CD14-positive monocyte (primary cell): ENCODE results near the gene PKHD1. TPM values are rescaled to one million over a fixed set of nuclear protein-coding genes. Genes with fewer than 3 reads are reported as not detected.

Experiments used
- DNase-seq, 3 donors: peaks; one replicate each; pipeline ENCODE4 v3.0.0-alpha.2; 2011 to 2022
- H2AFZ ChIP-seq: 2 replicates; pipeline ENCODE4 v1.6.0; 2012; ENCODE audit warnings: mild to moderate bottlenecking, low read depth, low read length, inconsistent platforms; ENCODE audit not compliant: insufficient read depth, poor library complexity, severe bottlenecking
- H3K27ac ChIP-seq, 2 donors: 1 replicate in 1 of 2; 2 replicates in 1 of 2; pipeline ENCODE4 v1.5.1; 2012 to 2013; ENCODE audit warnings: low read length in 2 of 2, control low read depth in 1 of 2, inconsistent platforms in 1 of 2, low read depth in 1 of 2, mild to moderate bottlenecking in 1 of 2
- H3K27me3 ChIP-seq, 2 donors: one replicate each; pipeline versions ENCODE4 v1.6.0 to v1.6.1; 2011 to 2013; ENCODE audit warnings: low read length in 2 of 2; ENCODE audit not compliant: control insufficient read depth in 2 of 2, insufficient read depth in 2 of 2
- H3K36me3 ChIP-seq, 2 donors: replicated peaks in 1 of 2; 1 replicate in 1 of 2; 2 replicates in 1 of 2; pipeline versions ENCODE4 v1.5.1 to v1.6.1; 2012 to 2013; ENCODE audit warnings: low read length in 2 of 2, control low read depth in 1 of 2, inconsistent platforms in 1 of 2, mild to moderate bottlenecking in 1 of 2; ENCODE audit not compliant: insufficient read depth in 2 of 2, control insufficient read depth in 1 of 2
- H3K4me1 ChIP-seq, 2 donors: 1 replicate in 1 of 2; 2 replicates in 1 of 2; pipeline versions ENCODE4 v1.5.1 to v1.6.1; 2012 to 2013; ENCODE audit warnings: low read length in 2 of 2, control low read depth in 1 of 2, inconsistent platforms in 1 of 2, mild to moderate bottlenecking in 1 of 2, moderate library complexity in 1 of 2; ENCODE audit not compliant: insufficient read depth in 2 of 2, control insufficient read depth in 1 of 2
- H3K4me2 ChIP-seq: replicated peaks from 2 replicates; pipeline ENCODE3; 2012; ENCODE audit warnings: low read length, moderate library complexity, mild to moderate bottlenecking; ENCODE audit not compliant: poor library complexity, severe bottlenecking; ENCODE audit errors: extremely low read depth
- H3K4me3 ChIP-seq, 3 experiments: fragments of 200-600 bp in 1 of 3; sonication (generic) in 1 of 3; replicated peaks in 1 of 3; 1 replicate in 2 of 3; 2 replicates in 1 of 3; pipeline ENCODE4 v1.5.1; 2011 to 2013; ENCODE audit warnings: low read length in 3 of 3, mild to moderate bottlenecking in 3 of 3, control low read depth in 2 of 3, low read depth in 2 of 3, inconsistent platforms in 1 of 3, moderate library complexity in 1 of 3
- H3K79me2 ChIP-seq: 2 replicates; pipeline ENCODE4 v1.6.0; 2012; ENCODE audit warnings: mild to moderate bottlenecking, control low read depth, inconsistent platforms, low read length, moderate library complexity; ENCODE audit not compliant: insufficient read depth
- H3K9ac ChIP-seq: 2 replicates; pipeline ENCODE4 v1.6.0; 2017; ENCODE audit warnings: low read length, mild to moderate bottlenecking; ENCODE audit not compliant: insufficient read depth, poor library complexity, severe bottlenecking
- H3K9me3 ChIP-seq, 2 donors: replicated peaks in 1 of 2; 1 replicate in 1 of 2; 2 replicates in 1 of 2; pipeline versions ENCODE4 v1.5.1 to v1.6.1; 2012 to 2013; ENCODE audit warnings: low read length in 2 of 2, control low read depth in 1 of 2; ENCODE audit not compliant: control insufficient read depth in 1 of 2, insufficient read depth in 1 of 2
- H4K20me1 ChIP-seq: 2 replicates; pipeline ENCODE4 v1.6.0; 2012; ENCODE audit warnings: mild to moderate bottlenecking, low read length, control low read depth, moderate library complexity; ENCODE audit not compliant: insufficient read depth
- H3K27ac Mint-ChIP-seq, 7 donors: one replicate each; pipeline ENCODE4 v1.8.0; 2020; ENCODE audit warnings: mild to moderate bottlenecking in 7 of 7, mixed read lengths in 7 of 7, moderate library complexity in 6 of 7, inconsistent platforms in 2 of 7
- H3K27me3 Mint-ChIP-seq, 3 donors: one replicate each; pipeline ENCODE4 v1.8.0; 2021 to 2022; ENCODE audit warnings: low read depth in 3 of 3, mild to moderate bottlenecking in 3 of 3, mixed read lengths in 3 of 3, moderate library complexity in 3 of 3, inconsistent platforms in 1 of 3
- H3K36me3 Mint-ChIP-seq, 2 donors: one replicate each; pipeline ENCODE4 v1.8.0; 2020; ENCODE audit warnings: mixed read lengths in 2 of 2, inconsistent platforms in 1 of 2, mild to moderate bottlenecking in 1 of 2
- H3K4me1 Mint-ChIP-seq: one replicate; pipeline ENCODE4 v1.8.0; 2020; ENCODE audit warnings: mild to moderate bottlenecking, mixed read lengths
- H3K4me3 Mint-ChIP-seq, 2 donors: one replicate each; pipeline ENCODE4 v1.8.0; 2020; ENCODE audit warnings: mild to moderate bottlenecking in 2 of 2, mixed read lengths in 2 of 2, moderate library complexity in 1 of 2
- H3K9me3 Mint-ChIP-seq, 7 donors: one replicate each; pipeline ENCODE4 v1.8.0; 2020 to 2022; ENCODE audit warnings: mixed read lengths in 7 of 7, mild to moderate bottlenecking in 6 of 7, moderate library complexity in 6 of 7, inconsistent platforms in 2 of 7
- WGBS: methylation state at CpG from one replicate; pipeline ENCODE4 v1.1.5; 2013; ENCODE audit warnings: missing lambda C conversion rate; ENCODE audit not compliant: insufficient coverage; 5-methylcytosine and 5-hydroxymethylcytosine counted together
- intact Hi-C, 2 donors: fragments of 100-400 bp; cut with micrococcal nuclease; formaldehyde crosslinking; loops; one replicate each; pipeline versions ENCODE4 v1.15.0 to v1.15.1; 2023
- polyA plus RNA-seq, 3 donors: library from polyadenylated mRNA; depleted of rRNA in 1 of 3; unstranded in 2 of 3; stranded (reverse) in 1 of 3; fragments of 300-500 nt in 2 of 3; fragments of >200 nt in 1 of 3; fragmentation: Illumina TruSeq in 2 of 3; gene quantifications; 1 replicate in 2 of 3; 2 replicates in 1 of 3; pipeline ENCODE4 v1.2.3, GENCODE V29; 2012 to 2021
- TF ChIP-seq, protein P1 (sequence below): fragments of 200-600 bp; IDR thresholded peaks from one replicate; pipeline ENCODE4 v1.8.0; 2022; ENCODE audit warnings: antibody characterized with exemption, mild to moderate bottlenecking

Gene PKHD1
- polyA plus RNA-seq, 3 donors: not detected

DNA sequence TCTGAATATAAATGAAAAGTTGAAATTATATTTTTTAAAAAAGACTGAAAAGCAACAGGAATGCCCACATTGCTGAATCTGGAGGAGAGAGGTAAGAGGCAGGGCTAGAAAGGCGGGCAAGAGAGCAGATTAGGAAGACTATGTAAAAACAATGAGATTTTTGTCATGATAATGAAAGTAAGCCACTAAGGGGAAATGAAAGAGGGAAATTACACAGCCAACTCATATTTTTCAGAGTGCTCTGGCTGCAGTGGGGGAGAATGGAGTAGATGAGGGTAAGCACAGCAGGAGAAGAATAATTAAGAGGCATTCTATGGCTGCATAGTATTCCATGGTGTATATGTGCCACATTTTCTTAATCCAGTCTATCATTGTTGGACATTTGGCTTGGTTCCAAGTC lies 281.9 kb downstream of the PKHD1 start:
- Histone ChIP-seq H2AFZ (no peak overlapping the region), H3K79me2 (no peaks in the 10 kb centered on the region), H4K20me1 (no peaks in the 10 kb centered on the region), H3K9ac (no peak overlapping the region), H3K4me2 (no peak overlapping the region), H3K27me3 (no peaks in the 10 kb centered on the region), H3K27ac (no peak overlapping the region), H3K36me3 (no peaks in the 10 kb centered on the region), H3K9me3 (no peaks in the 10 kb centered on the region), H3K4me1 (no peaks in the 10 kb centered on the region), H3K4me3 (no peak overlapping the region)
- H3K9me3 Mint-ChIP-seq: peaks cover 0 to 1% (median 0%) of the 10 kb centered on the region in 7 donors
- intact Hi-C loops: no loop called here
- H3K27ac Mint-ChIP-seq: no peak overlapping the region
- H3K4me1 Mint-ChIP-seq: peaks cover 2% of the 10 kb centered on the region
- TF ChIP-seq, protein P1, sequence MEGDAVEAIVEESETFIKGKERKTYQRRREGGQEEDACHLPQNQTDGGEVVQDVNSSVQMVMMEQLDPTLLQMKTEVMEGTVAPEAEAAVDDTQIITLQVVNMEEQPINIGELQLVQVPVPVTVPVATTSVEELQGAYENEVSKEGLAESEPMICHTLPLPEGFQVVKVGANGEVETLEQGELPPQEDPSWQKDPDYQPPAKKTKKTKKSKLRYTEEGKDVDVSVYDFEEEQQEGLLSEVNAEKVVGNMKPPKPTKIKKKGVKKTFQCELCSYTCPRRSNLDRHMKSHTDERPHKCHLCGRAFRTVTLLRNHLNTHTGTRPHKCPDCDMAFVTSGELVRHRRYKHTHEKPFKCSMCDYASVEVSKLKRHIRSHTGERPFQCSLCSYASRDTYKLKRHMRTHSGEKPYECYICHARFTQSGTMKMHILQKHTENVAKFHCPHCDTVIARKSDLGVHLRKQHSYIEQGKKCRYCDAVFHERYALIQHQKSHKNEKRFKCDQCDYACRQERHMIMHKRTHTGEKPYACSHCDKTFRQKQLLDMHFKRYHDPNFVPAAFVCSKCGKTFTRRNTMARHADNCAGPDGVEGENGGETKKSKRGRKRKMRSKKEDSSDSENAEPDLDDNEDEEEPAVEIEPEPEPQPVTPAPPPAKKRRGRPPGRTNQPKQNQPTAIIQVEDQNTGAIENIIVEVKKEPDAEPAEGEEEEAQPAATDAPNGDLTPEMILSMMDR: no peak
- H3K36me3 Mint-ChIP-seq: no peaks in the 10 kb centered on the region
- no peak overlapping the region for H3K4me3 Mint-ChIP-seq
- DNase-seq: no peak
- 14% methylated on average over 1 of the region's 1 CpG for WGBS
- H3K27me3 Mint-ChIP-seq: peaks cover 0 to 2% (median 1%) of the 10 kb centered on the region in 3 donors

DNA sequence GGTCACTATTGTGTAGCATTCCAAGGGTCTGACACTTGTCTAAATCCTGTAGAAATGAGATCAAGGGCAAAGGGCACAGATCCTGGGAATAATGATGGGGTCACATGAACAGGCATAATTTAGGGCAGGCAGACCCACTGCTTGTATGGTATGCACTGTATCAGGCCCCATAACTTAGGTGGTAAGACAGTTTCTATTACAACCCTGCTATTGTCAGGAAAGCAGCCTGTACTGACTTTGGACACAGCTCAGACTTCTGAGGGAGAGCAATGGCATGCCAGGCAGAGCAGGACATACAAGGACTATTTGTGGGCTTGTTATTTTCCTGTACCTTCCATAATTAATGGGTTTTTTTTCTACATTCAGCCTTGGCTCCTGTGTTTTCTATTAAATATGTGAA lies 286.8 kb downstream of the PKHD1 start:
- Histone ChIP-seq H3K4me3 (no peak overlapping the region), H3K27me3 (no peaks in the 10 kb centered on the region), H3K9me3 (peaks cover 0 to 3% of the 10 kb centered on the region in 2 donors), H3K27ac (no peak overlapping the region), H3K4me1 (no peaks in the 10 kb centered on the region), H3K4me2 (no peak overlapping the region), H2AFZ (no peak overlapping the region), H3K36me3 (no peaks in the 10 kb centered on the region), H4K20me1 (no peaks in the 10 kb centered on the region), H3K79me2 (no peaks in the 10 kb centered on the region), H3K9ac (no peak overlapping the region)
- no peak for DNase-seq
- intact Hi-C loops: no loop called here
- Mint-ChIP-seq H3K4me3 (no peak overlapping the region), H3K9me3 (peaks cover 2 to 21% (median 5%) of the 10 kb centered on the region in 7 donors), H3K4me1 (peaks cover 2% of the 10 kb centered on the region), H3K36me3 (no peaks in the 10 kb centered on the region), H3K27me3 (peaks cover 0 to 2% (median 0%) of the 10 kb centered on the region in 3 donors), H3K27ac (no peak overlapping the region)
- TF ChIP-seq, protein P1: no peak
